Endodermal cell (in vitro differentiated cells): ENCODE results near the gene LCE6A. TPM values are rescaled to one million over a fixed set of nuclear protein-coding genes. Genes with fewer than 3 reads are reported as not detected.

Experiments
- DNase-seq: peaks from one replicate; pipeline ENCODE4 v3.0.0-alpha.2; 2017
- H3K27ac ChIP-seq: 2 replicates; pipeline ENCODE4 v1.5.1; 2013; ENCODE audit warnings: mild to moderate bottlenecking, low read depth, low read length, moderate library complexity
- H3K27me3 ChIP-seq: 2 replicates; pipeline ENCODE4 v1.6.1; 2013; ENCODE audit warnings: mild to moderate bottlenecking, low read length, moderate library complexity; ENCODE audit not compliant: insufficient read depth, control insufficient read depth, poor library complexity, severe bottlenecking
- H3K36me3 ChIP-seq: 2 replicates; pipeline ENCODE4 v1.7.0; 2013; ENCODE audit warnings: mild to moderate bottlenecking, low read length, moderate library complexity; ENCODE audit not compliant: control insufficient read depth, insufficient read depth
- H3K4me1 ChIP-seq: one replicate; pipeline ENCODE4 v1.7.0; 2013; ENCODE audit warnings: low read length; ENCODE audit not compliant: control insufficient read depth, insufficient read depth
- H3K4me3 ChIP-seq: 2 replicates; pipeline ENCODE4 v1.5.1; 2013; ENCODE audit warnings: mild to moderate bottlenecking, low read length, moderate library complexity
- H3K9ac ChIP-seq: 2 replicates; pipeline ENCODE4 v1.6.1; 2013; ENCODE audit warnings: mild to moderate bottlenecking, low read length, moderate library complexity; ENCODE audit not compliant: poor library complexity, severe bottlenecking; ENCODE audit errors: extremely low read depth
- H3K9me3 ChIP-seq: 2 replicates; pipeline ENCODE4 v1.6.1; 2013; ENCODE audit warnings: mild to moderate bottlenecking, low read length, moderate library complexity; ENCODE audit not compliant: control insufficient read depth
- H3K27ac Mint-ChIP-seq: 2 replicates; pipeline ENCODE4 v1.8.0; 2020; ENCODE audit warnings: mixed read lengths
- H3K27me3 Mint-ChIP-seq: 2 replicates; pipeline ENCODE4 v1.8.0; 2021; ENCODE audit warnings: mild to moderate bottlenecking, mixed read lengths; ENCODE audit not compliant: insufficient read depth
- H3K36me3 Mint-ChIP-seq: 2 replicates; pipeline ENCODE4 v1.8.0; 2020; ENCODE audit warnings: low read depth, mixed read lengths
- H3K4me1 Mint-ChIP-seq: 2 replicates; pipeline ENCODE4 v1.8.0; 2020; ENCODE audit warnings: mixed read lengths
- H3K4me3 Mint-ChIP-seq: 2 replicates; pipeline ENCODE4 v1.8.0; 2020; ENCODE audit warnings: mild to moderate bottlenecking, moderate library complexity, mixed read lengths
- H3K9me3 Mint-ChIP-seq: 2 replicates; pipeline ENCODE4 v1.8.0; 2020; ENCODE audit warnings: mild to moderate bottlenecking, mixed read lengths
- WGBS, 2 experiments: methylation state at CpG; one replicate each; pipeline versions ENCODE4 v1.1.5 to v1.1.7; 2013; ENCODE audit warnings: missing lambda C conversion rate in 2 of 2, mixed read lengths in 1 of 2; ENCODE audit not compliant: insufficient coverage in 1 of 2, insufficient read length in 1 of 2; 5-methylcytosine and 5-hydroxymethylcytosine counted together
- total RNA-seq, 2 donors: library from RNA; stranded (reverse); fragmentation: NEBNext Ultra II Directional in 1 of 2; extraction: Animal tissue kit (Norgen Biotek cat#: 25700) in 1 of 2; gene quantifications; 2 replicates in 1 of 2; 3 replicates in 1 of 2; pipeline ENCODE4 v1.2.1, GENCODE V29; 2021
- TF ChIP-seq, protein P1 (sequence below): fragments of 200-600 bp; sonication (generic); conservative IDR thresholded peaks from 2 replicates; pipeline ENCODE4 v1.5.0; 2021; ENCODE audit warnings: antibody characterized with exemption, mild to moderate bottlenecking

Gene LCE6A
- total RNA-seq, 2 donors from 2014 or later = not detected

DNA sequence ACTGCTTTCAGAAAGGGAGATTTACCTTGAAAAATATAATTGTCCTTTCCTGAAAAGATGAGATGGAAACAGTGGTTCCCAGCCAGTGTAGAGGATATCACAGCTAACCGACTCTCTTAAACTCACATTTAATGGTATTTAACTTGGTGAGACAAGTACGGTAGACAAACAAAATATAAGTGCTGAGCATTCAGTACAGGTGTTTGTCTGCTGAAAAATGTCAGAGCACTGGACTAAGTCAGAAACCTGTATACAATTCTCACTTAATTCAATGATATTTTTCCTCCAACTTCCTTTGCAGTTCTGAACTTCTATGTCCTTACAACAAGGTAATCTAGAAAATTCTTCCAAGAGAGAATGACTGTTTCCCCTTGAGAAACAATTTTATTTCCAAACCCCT is 31.0 kb upstream of the LCE6A start, which contains the start of gene LCE1B:
LCE1B (plus strand) TSS at position 301 of the 400 bp plus-strand sequence. CDS start 476 bp downstream, outside the sequence.
- H3K27ac ChIP-seq = no peak within 1 kb of the TSS
- WGBS, 2 experiments = 88 to 89% methylated on average over 2 of the region's 2 CpGs
- no peaks in the 10 kb centered on the region for H3K27me3 ChIP-seq
- Mint-ChIP-seq H3K36me3 (no peaks in the 10 kb centered on the region), H3K27me3 (no peaks in the 10 kb centered on the region), H3K4me3 (no peak within 1 kb of the TSS), H3K4me1 (no peaks in the 10 kb centered on the region), H3K27ac (no peak within 1 kb of the TSS), H3K9me3 (peaks cover 80% of the 10 kb centered on the region)
- peaks cover 74% of the 10 kb centered on the region for H3K9me3 ChIP-seq
- no peak for DNase-seq
- no peaks in the 10 kb centered on the region for H3K4me1 ChIP-seq
- H3K36me3 ChIP-seq = no peaks in the 10 kb centered on the region
- TF ChIP-seq, protein P1, sequence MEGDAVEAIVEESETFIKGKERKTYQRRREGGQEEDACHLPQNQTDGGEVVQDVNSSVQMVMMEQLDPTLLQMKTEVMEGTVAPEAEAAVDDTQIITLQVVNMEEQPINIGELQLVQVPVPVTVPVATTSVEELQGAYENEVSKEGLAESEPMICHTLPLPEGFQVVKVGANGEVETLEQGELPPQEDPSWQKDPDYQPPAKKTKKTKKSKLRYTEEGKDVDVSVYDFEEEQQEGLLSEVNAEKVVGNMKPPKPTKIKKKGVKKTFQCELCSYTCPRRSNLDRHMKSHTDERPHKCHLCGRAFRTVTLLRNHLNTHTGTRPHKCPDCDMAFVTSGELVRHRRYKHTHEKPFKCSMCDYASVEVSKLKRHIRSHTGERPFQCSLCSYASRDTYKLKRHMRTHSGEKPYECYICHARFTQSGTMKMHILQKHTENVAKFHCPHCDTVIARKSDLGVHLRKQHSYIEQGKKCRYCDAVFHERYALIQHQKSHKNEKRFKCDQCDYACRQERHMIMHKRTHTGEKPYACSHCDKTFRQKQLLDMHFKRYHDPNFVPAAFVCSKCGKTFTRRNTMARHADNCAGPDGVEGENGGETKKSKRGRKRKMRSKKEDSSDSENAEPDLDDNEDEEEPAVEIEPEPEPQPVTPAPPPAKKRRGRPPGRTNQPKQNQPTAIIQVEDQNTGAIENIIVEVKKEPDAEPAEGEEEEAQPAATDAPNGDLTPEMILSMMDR = no peak
- H3K4me3 ChIP-seq = no peak within 1 kb of the TSS
- no peak within 1 kb of the TSS for H3K9ac ChIP-seq

GRCh38 chr1:152817309-152817708 is 25.3 kb upstream of the LCE6A start:
- Mint-ChIP-seq H3K4me3 (no peak overlapping the region), H3K27ac (no peak overlapping the region), H3K4me1 (no peaks in the 10 kb centered on the region), H3K36me3 (peaks cover 2% of the 10 kb centered on the region), H3K27me3 (no peaks in the 10 kb centered on the region), H3K9me3 (peaks cover 77% of the 10 kb centered on the region)
- TF ChIP-seq, protein P1 = no peak
- Histone ChIP-seq H3K27me3 (no peaks in the 10 kb centered on the region), H3K4me3 (no peak overlapping the region), H3K36me3 (no peaks in the 10 kb centered on the region), H3K4me1 (no peaks in the 10 kb centered on the region), H3K27ac (no peak overlapping the region), H3K9ac (no peak overlapping the region), H3K9me3 (peaks cover 73% of the 10 kb centered on the region)
- WGBS, 2 experiments = 72 to 79% methylated on average over 6 of the region's 6 CpGs
- DNase-seq = no peak

DNA sequence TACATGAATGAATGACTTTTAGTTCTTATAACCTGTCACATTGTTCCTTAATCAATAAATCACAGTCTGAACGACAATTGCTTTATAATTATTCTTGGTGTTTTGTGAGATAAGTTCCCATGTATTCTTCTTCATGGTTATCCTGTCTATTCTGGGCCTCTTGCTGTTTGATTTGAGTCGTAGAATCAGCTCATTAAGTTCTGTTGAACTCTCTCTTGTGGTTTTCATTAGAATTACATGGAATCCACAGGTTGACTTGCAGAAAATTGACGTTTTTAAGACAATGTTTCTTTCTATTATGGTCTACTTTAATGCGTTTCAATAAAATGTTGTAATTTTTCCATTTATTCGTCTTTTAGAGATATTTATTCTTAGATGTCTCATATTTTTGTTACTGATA is 19.4 kb upstream of the LCE6A start:
- Mint-ChIP-seq H3K27ac (no peak overlapping the region), H3K9me3 (peaks cover 65% of the 10 kb centered on the region), H3K27me3 (no peaks in the 10 kb centered on the region), H3K36me3 (peaks cover 2% of the 10 kb centered on the region), H3K4me1 (no peaks in the 10 kb centered on the region), H3K4me3 (no peak overlapping the region)
- 29 to 37% methylated on average over 2 to 4 of the region's 5 CpGs for WGBS, 2 experiments
- Histone ChIP-seq H3K36me3 (no peaks in the 10 kb centered on the region), H3K9ac (no peak overlapping the region), H3K4me1 (no peaks in the 10 kb centered on the region), H3K9me3 (peaks cover 66% of the 10 kb centered on the region), H3K27ac (no peak overlapping the region), H3K4me3 (no peak overlapping the region), H3K27me3 (no peaks in the 10 kb centered on the region)
- no peak for DNase-seq
- TF ChIP-seq, protein P1 = no peak
